Prostate gland (tissue), 2 donors: ENCODE data around the gene ZNF487. TPM values are rescaled to one million over a fixed set of nuclear protein-coding genes. Genes with fewer than 3 reads are reported as not detected.

Source experiments
- DNase-seq: peaks from one replicate; pipeline ENCODE4 v3.0.0-alpha.2; 2019; ENCODE audit warnings: low spot score
- H3K27ac ChIP-seq, 2 donors: fragments of 200-600 bp; sonication (generic); 2 replicates each; pipeline ENCODE4 v1.5.1; 2017 to 2019
- H3K27me3 ChIP-seq: fragments of 200-600 bp; sonication (generic); replicated peaks from 2 replicates; pipeline ENCODE4 v1.5.1; 2019; ENCODE audit not compliant: insufficient read depth
- H3K36me3 ChIP-seq, 2 donors: fragments of 200-600 bp; sonication (generic); 1 replicate in 1 of 2; 2 replicates in 1 of 2; pipeline versions ENCODE4 v1.5.1 to v1.8.1; 2017 to 2019
- H3K4me1 ChIP-seq: fragments of 200-600 bp; sonication (generic); replicated peaks from 2 replicates; pipeline ENCODE4 v1.5.1; 2019
- H3K4me3 ChIP-seq, 2 donors: fragments of 200-600 bp; sonication (generic); 2 replicates each; pipeline ENCODE4 v1.5.1; 2017 to 2019
- H3K9me3 ChIP-seq: fragments of 200-600 bp; sonication (generic); 2 replicates; pipeline ENCODE4 v1.5.1; 2017
- POLR2A ChIP-seq: fragments of 450-650 bp; IDR thresholded peaks from one replicate; pipeline ENCODE4 v1.6.1; 2016; ENCODE audit warnings: antibody characterized with exemption, mild to moderate bottlenecking
- POLR2AphosphoS5 ChIP-seq: sonication (generic); formaldehyde crosslinking; IDR thresholded peaks from one replicate; pipeline ENCODE4 v1.6.1; 2017; ENCODE audit warnings: antibody characterized with exemption
- WGBS: methylation state at CpG from one replicate; pipeline ENCODE4 v1.1.5; 2018; 5-methylcytosine and 5-hydroxymethylcytosine counted together
- intact Hi-C: fragments of 100-400 bp; cut with DNase I; formaldehyde crosslinking; loops from one replicate; pipeline ENCODE4 v1.14.2; 2022
- total RNA-seq, 2 donors: library from RNA; depleted of rRNA; stranded (reverse); fragments of >200 nt; gene quantifications; one replicate each; pipeline ENCODE4 v1.1.0, GENCODE V29; 2016
- TF ChIP-seq, protein P1 (sequence below), 4 experiments: fragments of 200-600 bp in 2 of 4; fragments of 450-650 bp in 2 of 4; sonication (generic) in 2 of 4; IDR thresholded peaks; 1 replicate in 3 of 4; 2 replicates in 1 of 4; pipeline ENCODE4 v1.5.1; 2016 to 2019; ENCODE audit warnings: antibody characterized with exemption in 4 of 4, mild to moderate bottlenecking in 2 of 4, moderate library complexity in 2 of 4

Gene ZNF487
- total RNA-seq, 2 donors from 2014 or later, result 6.6 to 12.5 TPM

DNA sequence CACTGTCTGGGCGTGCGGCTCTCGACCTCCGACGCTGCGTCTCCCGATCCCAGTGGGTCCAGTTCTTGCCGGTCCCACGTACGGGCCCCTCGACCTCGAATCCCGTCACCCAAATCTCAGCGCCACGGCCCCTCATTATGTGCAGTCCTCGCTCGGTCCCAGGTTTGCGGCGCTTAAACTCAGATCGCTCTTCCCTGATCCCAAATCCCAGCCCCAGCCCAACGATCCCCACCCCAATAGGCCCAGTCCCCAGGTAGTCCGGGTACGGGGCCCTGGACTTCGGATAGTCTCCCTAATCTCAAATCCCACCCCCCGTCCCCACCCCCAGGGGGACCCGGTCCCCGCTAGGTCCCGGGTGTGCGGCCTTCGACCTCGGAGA, 28.6 kb upstream of the ZNF487 start:
- Histone ChIP-seq H3K4me3 (peak overlapping the region; percentile 61 to 69), H3K4me1 (peaks cover 6% of the 10 kb centered on the region), H3K36me3 (no peaks in the 10 kb centered on the region), H3K27me3 (no peaks in the 10 kb centered on the region), H3K9me3 (no peaks in the 10 kb centered on the region), H3K27ac (peak overlapping the region; percentile 97 to 99)
- DNase-seq, result no peak
- WGBS, result under 1% methylated on average over 26 of the region's 31 CpGs
- intact Hi-C loops, result no loop called here
- TF ChIP-seq POLR2AphosphoS5 (no peak), POLR2A (no peak)
- TF ChIP-seq, protein P1, sequence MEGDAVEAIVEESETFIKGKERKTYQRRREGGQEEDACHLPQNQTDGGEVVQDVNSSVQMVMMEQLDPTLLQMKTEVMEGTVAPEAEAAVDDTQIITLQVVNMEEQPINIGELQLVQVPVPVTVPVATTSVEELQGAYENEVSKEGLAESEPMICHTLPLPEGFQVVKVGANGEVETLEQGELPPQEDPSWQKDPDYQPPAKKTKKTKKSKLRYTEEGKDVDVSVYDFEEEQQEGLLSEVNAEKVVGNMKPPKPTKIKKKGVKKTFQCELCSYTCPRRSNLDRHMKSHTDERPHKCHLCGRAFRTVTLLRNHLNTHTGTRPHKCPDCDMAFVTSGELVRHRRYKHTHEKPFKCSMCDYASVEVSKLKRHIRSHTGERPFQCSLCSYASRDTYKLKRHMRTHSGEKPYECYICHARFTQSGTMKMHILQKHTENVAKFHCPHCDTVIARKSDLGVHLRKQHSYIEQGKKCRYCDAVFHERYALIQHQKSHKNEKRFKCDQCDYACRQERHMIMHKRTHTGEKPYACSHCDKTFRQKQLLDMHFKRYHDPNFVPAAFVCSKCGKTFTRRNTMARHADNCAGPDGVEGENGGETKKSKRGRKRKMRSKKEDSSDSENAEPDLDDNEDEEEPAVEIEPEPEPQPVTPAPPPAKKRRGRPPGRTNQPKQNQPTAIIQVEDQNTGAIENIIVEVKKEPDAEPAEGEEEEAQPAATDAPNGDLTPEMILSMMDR (IDR thresholded peaks at IDR 0.05), result no peak

DNA sequence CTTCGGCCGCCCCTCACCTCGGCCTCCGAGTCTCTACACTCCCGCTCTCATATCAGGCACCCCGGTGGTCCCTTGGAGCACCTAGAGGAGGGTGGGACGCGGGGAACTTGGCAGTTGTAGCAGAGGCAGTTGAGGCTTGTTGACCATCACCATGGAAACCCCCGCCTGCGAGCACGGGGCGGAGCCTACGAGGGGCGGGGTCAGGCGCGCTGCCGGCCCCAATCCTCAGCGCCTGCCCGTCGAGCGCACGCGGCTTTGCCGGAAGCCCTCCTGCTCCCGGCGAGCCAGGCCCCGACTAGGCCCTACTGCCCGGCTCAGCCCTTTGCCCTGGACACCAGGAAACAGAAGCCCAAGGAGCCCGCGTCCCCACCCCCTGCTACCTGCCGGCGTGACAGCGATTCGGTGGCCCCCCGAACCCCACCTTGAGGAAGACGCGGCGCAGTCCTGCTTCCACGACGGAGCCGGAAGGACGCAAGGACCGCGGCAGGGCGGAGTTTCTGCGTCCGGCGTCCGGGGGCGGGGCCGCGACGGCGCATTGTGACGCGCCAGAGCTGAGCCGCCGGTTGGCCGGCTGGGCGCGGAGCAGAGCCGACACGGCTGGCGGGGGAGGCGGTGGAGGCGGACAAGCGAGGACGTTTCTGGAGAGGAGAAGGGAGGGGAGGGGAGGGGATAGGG, 28.1 kb upstream of the ZNF487 start, which contains the start of gene HNRNPF:
Gene HNRNPF (minus strand): TSS at position 477 of the 675 bp plus-strand sequence. CDS start 21,302 bp downstream, outside the sequence.
- peak; percentile 90 for DNase-seq
- Histone ChIP-seq H3K27ac (peak within 1 kb of the TSS; percentile 97 to 99), H3K4me3 (peak within 1 kb of the TSS; percentile 61 to 69), H3K9me3 (no peaks in the 10 kb centered on the region), H3K36me3 (no peaks in the 10 kb centered on the region), H3K4me1 (peaks cover 6% of the 10 kb centered on the region), H3K27me3 (no peaks in the 10 kb centered on the region)
- intact Hi-C loops, result no loop called here
- TF ChIP-seq POLR2A (peak; percentile 95), POLR2AphosphoS5 (peak; percentile 91)
- TF ChIP-seq, protein P1 (IDR thresholded peaks at IDR 0.05), result no peak
- WGBS, result under 1% methylated on average over 63 of the region's 68 CpGs

DNA sequence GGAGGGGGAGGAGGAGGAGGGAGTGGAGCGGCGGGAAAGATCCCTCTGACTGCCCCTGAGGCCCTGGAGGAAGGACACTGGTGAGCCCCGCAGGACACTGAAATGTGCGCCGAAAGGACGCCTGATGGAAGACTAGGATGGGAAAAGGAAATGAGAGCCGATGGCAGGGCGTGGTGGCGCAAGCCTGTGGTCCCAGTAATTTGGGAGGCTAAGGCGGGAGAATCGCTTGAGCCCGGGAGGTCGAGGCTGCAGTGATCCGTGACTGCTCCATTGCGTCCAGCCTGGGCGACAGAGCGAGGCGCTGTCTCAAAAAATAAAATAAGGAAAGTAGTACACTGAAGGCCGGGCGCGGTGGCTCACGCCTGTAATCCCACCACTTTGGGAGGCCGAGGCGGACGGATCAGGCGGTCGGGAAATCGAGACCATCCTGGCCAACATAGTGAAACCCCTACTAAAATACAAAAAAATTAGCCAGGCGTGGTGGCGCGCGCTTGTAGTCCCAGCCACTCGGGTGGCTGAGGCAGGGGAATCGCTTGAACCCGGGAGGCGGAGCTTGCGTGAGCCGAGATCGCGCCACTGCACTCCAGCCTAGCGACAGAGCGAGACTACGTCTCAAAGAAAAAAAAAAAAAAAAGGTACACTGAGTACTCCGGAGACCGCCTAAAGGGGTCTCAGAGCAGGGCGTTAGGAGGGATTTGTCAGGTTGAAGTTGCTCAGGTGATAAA, 27.4 kb upstream of the ZNF487 start:
- H3K27me3 ChIP-seq, result no peaks in the 10 kb centered on the region
- 12% methylated on average over 46 of the region's 46 CpGs for WGBS
- TF ChIP-seq, protein P1 (IDR thresholded peaks at IDR 0.05), result no peak
- TF ChIP-seq POLR2AphosphoS5 (no peak), POLR2A (no peak)
- H3K4me1 ChIP-seq, result peaks cover 6% of the 10 kb centered on the region
- peak overlapping the region; percentile 61 to 69 for H3K4me3 ChIP-seq
- no peaks in the 10 kb centered on the region for H3K36me3 ChIP-seq
- DNase-seq, result no peak
- intact Hi-C loops, result no loop called here
- no peaks in the 10 kb centered on the region for H3K9me3 ChIP-seq
- H3K27ac ChIP-seq, result peak overlapping the region; percentile 97 to 99

DNA sequence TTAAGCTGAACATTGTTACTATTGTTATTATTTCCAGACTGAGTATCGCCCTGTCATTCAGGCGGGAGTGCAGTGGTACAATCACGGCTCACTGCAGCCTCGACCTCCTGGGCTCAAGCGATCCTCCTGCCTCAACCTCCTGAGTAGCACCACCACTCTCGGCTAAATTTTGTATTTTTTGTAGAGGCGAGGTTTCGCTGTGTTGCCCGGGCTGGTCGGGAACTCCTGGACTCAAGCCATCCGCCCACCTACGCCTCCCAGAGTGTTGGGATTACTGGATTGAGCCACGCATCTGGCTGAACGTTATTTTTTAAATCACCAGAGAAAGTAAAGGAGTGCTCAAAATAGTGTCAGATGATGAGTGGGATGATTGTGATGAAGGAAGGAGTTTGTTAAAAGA, 26.6 kb upstream of the ZNF487 start:
- Histone ChIP-seq H3K27me3 (no peaks in the 10 kb centered on the region), H3K36me3 (no peaks in the 10 kb centered on the region), H3K27ac (no peak overlapping the region), H3K4me1 (peaks cover 6% of the 10 kb centered on the region), H3K9me3 (no peaks in the 10 kb centered on the region), H3K4me3 (no peak overlapping the region)
- no peak for TF ChIP-seq POLR2A
- TF ChIP-seq, protein P1 (IDR thresholded peaks at IDR 0.05), result no peak
- no peak for TF ChIP-seq POLR2AphosphoS5
- no peak for DNase-seq
- 94% methylated on average over 14 of the region's 14 CpGs for WGBS
- intact Hi-C loops, result no loop called here
